Esophagus squamous epithelium (tissue), 5 donors: Measurements from ENCODE around the gene SULT2B1. TPM values are rescaled to one million over a fixed set of nuclear protein-coding genes. Genes with fewer than 3 reads are reported as not detected.
A peak's percentile ranks its signal among the peaks of the same experiment; 100 is the strongest.

Experiments
- DNase-seq: peaks from one replicate; lab custom pipeline; 2025; lab: John Stamatoyannopoulos, UW
- H3K27ac ChIP-seq, 4 donors: fragments of 200-600 bp; sonication (generic); one replicate each; pipeline ENCODE4 v1.5.1; 2016 to 2019; ENCODE audit warnings: mild to moderate bottlenecking in 1 of 4
- H3K27me3 ChIP-seq, 4 donors: fragments of 200-600 bp; sonication (generic); 1 replicate in 3 of 4; 2 replicates in 1 of 4; pipeline versions ENCODE4 v1.5.1 to v1.6.0; 2017 to 2021; ENCODE audit warnings: antibody characterized with exemption in 1 of 4
- H3K36me3 ChIP-seq, 3 donors: fragments of 200-600 bp; sonication (generic); one replicate each; pipeline ENCODE4 v1.5.1; 2016 to 2019
- H3K4me1 ChIP-seq, 3 donors: fragments of 200-600 bp; sonication (generic); one replicate each; pipeline ENCODE4 v1.5.1; 2017 to 2019
- H3K4me3 ChIP-seq, 4 donors: fragments of 200-600 bp; sonication (generic); 1 replicate in 3 of 4; 2 replicates in 1 of 4; pipeline ENCODE4 v1.5.1; 2016 to 2019; ENCODE audit warnings: mild to moderate bottlenecking in 2 of 4, moderate library complexity in 1 of 4
- H3K9me3 ChIP-seq, 3 donors: fragments of 200-600 bp; sonication (generic); one replicate each; pipeline ENCODE4 v1.5.1; 2016 to 2019
- POLR2A ChIP-seq, 4 donors: fragments of 450-650 bp; IDR thresholded peaks; one replicate each; pipeline ENCODE4 v1.6.1; 2017; ENCODE audit warnings: antibody characterized with exemption in 4 of 4, mild to moderate bottlenecking in 4 of 4, moderate library complexity in 3 of 4
- WGBS, 2 donors: methylation state at CpG; one replicate each; pipeline ENCODE4 v1.1.5; 2018; 5-methylcytosine and 5-hydroxymethylcytosine counted together
- intact Hi-C: fragments of 100-400 bp; cut with DNase I; formaldehyde crosslinking; loops from one replicate; pipeline ENCODE4 v1.15.0; 2022
- total RNA-seq, 4 donors: library from RNA; depleted of rRNA; stranded (reverse); fragments of >200 nt; gene quantifications; one replicate each; pipeline ENCODE4 v1.1.0, GENCODE V29; 2016
- TF ChIP-seq, protein P1 (sequence below), 6 experiments: fragments of 450-650 bp in 4 of 6; fragments of 200-600 bp in 2 of 6; sonication (generic) in 2 of 6; IDR thresholded peaks; one replicate each; pipeline ENCODE4 v1.5.1; 2016 to 2019; ENCODE audit warnings: antibody characterized with exemption in 6 of 6, mild to moderate bottlenecking in 4 of 6, moderate library complexity in 4 of 6
- donor health status: DM: yes; HTN: yes; CAD: no.

Gene SULT2B1
- total RNA-seq, 4 donors from 2014 or later: 84.8 to 253 (median 150) TPM

DNA sequence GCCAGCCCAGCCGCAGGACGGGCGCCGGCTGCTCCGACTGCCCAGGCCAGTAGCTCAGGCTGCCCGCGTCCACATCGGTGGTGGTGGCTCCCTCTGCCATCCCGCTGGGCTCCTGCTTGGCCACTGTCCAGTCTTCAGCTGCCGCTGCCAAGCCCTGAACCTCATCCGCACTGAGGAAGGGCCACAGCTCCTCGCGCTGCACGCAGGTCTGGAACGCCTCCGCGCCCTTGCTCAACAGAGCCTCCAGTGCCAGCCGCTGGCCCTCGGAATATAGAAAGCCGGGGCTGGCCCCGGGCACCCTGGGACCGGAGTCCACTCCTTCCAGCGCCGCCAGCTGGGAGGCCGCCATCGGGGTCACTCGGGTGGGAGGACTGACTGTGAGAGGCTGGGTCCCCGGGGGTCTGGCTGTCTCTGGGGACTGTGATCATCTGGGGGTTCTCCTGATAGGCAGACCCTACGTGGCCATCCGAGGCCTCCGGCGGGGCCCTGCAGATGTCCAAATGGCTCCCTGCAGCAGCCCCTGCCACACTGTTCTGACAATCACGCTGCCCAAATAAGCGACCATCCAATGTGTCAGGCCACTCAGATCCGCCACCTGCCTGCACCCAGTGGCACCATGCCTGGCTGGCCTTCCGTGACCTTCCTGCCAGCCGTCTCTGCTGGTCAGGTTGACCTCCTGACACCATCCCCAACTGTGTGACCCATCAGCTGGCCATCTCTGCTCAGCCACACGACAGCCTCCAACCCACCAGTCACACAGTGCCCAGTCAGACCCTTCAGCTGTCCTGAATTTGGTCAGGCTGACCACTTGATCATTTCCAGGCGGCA, 61.3 kb downstream of the SULT2B1 start:
- Histone ChIP-seq H3K36me3 (peaks cover 17 to 32% (median 24%) of the 10 kb centered on the region in 3 donors), H3K9me3 (no peaks in the 10 kb centered on the region), H3K4me1 (peaks cover 23 to 49% (median 31%) of the 10 kb centered on the region in 3 donors), H3K27me3 (no peaks in the 10 kb centered on the region), H3K27ac (peak overlapping the region in 3 of 4 donors; percentile 93 to 96 (median 96)), H3K4me3 (peak overlapping the region in 1 of 4 donors; percentile 54)
- no peak for TF ChIP-seq POLR2A (IDR thresholded peaks at IDR 0.05)
- TF ChIP-seq, protein P1, sequence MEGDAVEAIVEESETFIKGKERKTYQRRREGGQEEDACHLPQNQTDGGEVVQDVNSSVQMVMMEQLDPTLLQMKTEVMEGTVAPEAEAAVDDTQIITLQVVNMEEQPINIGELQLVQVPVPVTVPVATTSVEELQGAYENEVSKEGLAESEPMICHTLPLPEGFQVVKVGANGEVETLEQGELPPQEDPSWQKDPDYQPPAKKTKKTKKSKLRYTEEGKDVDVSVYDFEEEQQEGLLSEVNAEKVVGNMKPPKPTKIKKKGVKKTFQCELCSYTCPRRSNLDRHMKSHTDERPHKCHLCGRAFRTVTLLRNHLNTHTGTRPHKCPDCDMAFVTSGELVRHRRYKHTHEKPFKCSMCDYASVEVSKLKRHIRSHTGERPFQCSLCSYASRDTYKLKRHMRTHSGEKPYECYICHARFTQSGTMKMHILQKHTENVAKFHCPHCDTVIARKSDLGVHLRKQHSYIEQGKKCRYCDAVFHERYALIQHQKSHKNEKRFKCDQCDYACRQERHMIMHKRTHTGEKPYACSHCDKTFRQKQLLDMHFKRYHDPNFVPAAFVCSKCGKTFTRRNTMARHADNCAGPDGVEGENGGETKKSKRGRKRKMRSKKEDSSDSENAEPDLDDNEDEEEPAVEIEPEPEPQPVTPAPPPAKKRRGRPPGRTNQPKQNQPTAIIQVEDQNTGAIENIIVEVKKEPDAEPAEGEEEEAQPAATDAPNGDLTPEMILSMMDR (IDR thresholded peaks at IDR 0.05): no peak
- 73 to 81% methylated on average over 8 to 11 of the region's 39 CpGs for WGBS, 2 donors
- DNase-seq: no peak
- intact Hi-C loops: no loop called here

DNA sequence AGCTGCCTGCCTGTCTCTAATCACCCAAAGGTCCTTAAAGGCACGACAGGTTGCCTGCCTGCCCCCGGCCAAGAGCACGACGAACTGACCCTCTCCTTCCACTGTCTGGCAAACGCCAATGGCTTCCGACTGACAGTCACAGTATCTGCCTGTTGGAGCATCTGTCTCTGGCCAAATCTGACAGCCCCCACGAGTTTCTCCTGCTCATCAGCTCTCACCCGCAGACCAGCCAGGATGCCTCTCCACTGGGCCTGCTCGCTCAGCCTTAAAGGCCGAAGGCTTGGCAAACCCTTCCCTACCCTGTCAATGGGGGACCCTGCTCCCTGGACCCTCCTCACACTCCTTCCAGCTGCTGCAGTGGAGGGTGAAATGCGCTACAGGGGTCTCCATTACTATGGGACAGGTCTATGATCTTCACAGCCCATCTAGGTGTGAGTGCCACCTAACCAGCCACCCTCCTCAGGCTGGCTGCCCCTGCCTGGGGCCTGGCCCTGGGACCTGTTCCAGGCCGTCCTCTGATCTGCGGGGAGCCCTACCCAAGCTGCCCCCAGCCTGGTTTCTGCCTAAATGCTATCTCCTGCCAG, 62.0 kb downstream of the SULT2B1 start:
- H3K4me1 ChIP-seq: peaks cover 25 to 48% (median 32%) of the 10 kb centered on the region in 3 donors
- TF ChIP-seq, protein P1 (IDR thresholded peaks at IDR 0.05): no peak
- TF ChIP-seq POLR2A (IDR thresholded peaks at IDR 0.05): no peak
- peak overlapping the region; percentile 91 to 96 (median 94) for H3K27ac ChIP-seq
- 60 to 75% methylated on average over 6 to 12 of the region's 13 CpGs for WGBS, 2 donors
- H3K36me3 ChIP-seq: peaks cover 17 to 32% (median 24%) of the 10 kb centered on the region in 3 donors
- H3K9me3 ChIP-seq: no peaks in the 10 kb centered on the region
- no peaks in the 10 kb centered on the region for H3K27me3 ChIP-seq
- H3K4me3 ChIP-seq: peak overlapping the region; percentile 14 to 54 (median 29)
- intact Hi-C loops: no loop called here
- DNase-seq: no peak

GRCh38 chr19:48614436-48615230, 62.7 kb downstream of the SULT2B1 start, which contains the start of gene FAM83E:
Gene FAM83E, minus strand, starts transcription at chr19:48615076. Its CDS starts 1,704 bp downstream, at chr19:48613372.
- peaks cover 26 to 50% (median 32%) of the 10 kb centered on the region in 3 donors for H3K4me1 ChIP-seq
- H3K4me3 ChIP-seq: peak within 1 kb of the TSS; percentile 14 to 96 (median 29)
- H3K9me3 ChIP-seq: no peaks in the 10 kb centered on the region
- peaks cover 17 to 32% (median 24%) of the 10 kb centered on the region in 3 donors for H3K36me3 ChIP-seq
- H3K27me3 ChIP-seq: no peaks in the 10 kb centered on the region
- DNase-seq: no peak
- intact Hi-C loops: no loop called here
- H3K27ac ChIP-seq: peak within 1 kb of the TSS; percentile 91 to 96 (median 94)
- WGBS, 2 donors: 30 to 33% methylated on average over 15 to 18 of the region's 31 CpGs
- TF ChIP-seq POLR2A (IDR thresholded peaks at IDR 0.05): peak in 2 of 4 donors; percentile 25 to 45
- TF ChIP-seq, protein P1 (IDR thresholded peaks at IDR 0.05): peak in 4 of 6 experiments; percentile 14 to 55 (median 42)

- Histone ChIP-seq H3K27ac (peak overlapping the region; percentile 91 to 96 (median 94)), H3K9me3 (no peaks in the 10 kb centered on the region), H3K4me3 (peak overlapping the region in 2 of 4 donors; percentile 1 to 32), H3K4me1 (peaks cover 32 to 58% (median 36%) of the 10 kb centered on the region in 3 donors), H3K27me3 (no peaks in the 10 kb centered on the region), H3K36me3 (peaks cover 17 to 32% (median 24%) of the 10 kb centered on the region in 3 donors)
- 53 to 65% methylated on average over 17 to 19 of the region's 19 CpGs for WGBS, 2 donors
- DNase-seq: no peak
- intact Hi-C loops: no loop called here
- no peak for TF ChIP-seq POLR2A (IDR thresholded peaks at IDR 0.05)
- TF ChIP-seq, protein P1 (IDR thresholded peaks at IDR 0.05): no peak
Measured at GRCh38 chr19:48615231-48616040, 63.5 kb downstream of the SULT2B1 start.
